Measurements from ENCODE around the gene SCD5. TPM values are rescaled to one million over a fixed set of nuclear protein-coding genes. Genes with fewer than 3 reads are reported as not detected.

The SCD5 gene
- total RNA-seq, 1 donor from 2014 or later: 17.9 TPM

GRCh38 chr4:82694892-82695291 lies 103.7 kb downstream of the SCD5 start:
- no peak for TF ChIP-seq CTCF (IDR thresholded peaks at IDR 0.05; ENCODE audit: insufficient read depth, low read length, poor library complexity, severe bottlenecking)
- no peak overlapping the region for H3K4me3 ChIP-seq (ENCODE audit: low read depth, low read length)
- DNase-seq (ENCODE audit: low read depth): no peak
- H3K36me3 ChIP-seq (ENCODE audit: control insufficient read depth, insufficient read depth, low read length): peaks cover 1% of the 10 kb centered on the region
- no peaks in the 10 kb centered on the region for H3K27me3 ChIP-seq (ENCODE audit: control insufficient read depth, insufficient read depth, low read length)

GRCh38 chr4:82694046-82694445 lies 104.5 kb downstream of the SCD5 start:
- no peaks in the 10 kb centered on the region for H3K27me3 ChIP-seq (ENCODE audit: control insufficient read depth, insufficient read depth, low read length)
- H3K4me3 ChIP-seq (ENCODE audit: low read depth, low read length): no peak overlapping the region
- no peak for TF ChIP-seq CTCF (IDR thresholded peaks at IDR 0.05; ENCODE audit: insufficient read depth, low read length, poor library complexity, severe bottlenecking)
- no peak for DNase-seq (ENCODE audit: low read depth)
- peaks cover 1% of the 10 kb centered on the region for H3K36me3 ChIP-seq (ENCODE audit: control insufficient read depth, insufficient read depth, low read length)

- H3K27me3 ChIP-seq (ENCODE audit: control insufficient read depth, insufficient read depth, low read length): no peaks in the 10 kb centered on the region
- no peak overlapping the region for H3K4me3 ChIP-seq (ENCODE audit: low read depth, low read length)
- no peak for TF ChIP-seq CTCF (IDR thresholded peaks at IDR 0.05; ENCODE audit: insufficient read depth, low read length, poor library complexity, severe bottlenecking)
- DNase-seq (ENCODE audit: low read depth): no peak
- peaks cover 1% of the 10 kb centered on the region for H3K36me3 ChIP-seq (ENCODE audit: control insufficient read depth, insufficient read depth, low read length)
Measured at GRCh38 chr4:82692101-82692780, 106.4 kb downstream of the SCD5 start.

- no peak for TF ChIP-seq CTCF (IDR thresholded peaks at IDR 0.05; ENCODE audit: insufficient read depth, low read length, poor library complexity, severe bottlenecking)
- Histone ChIP-seq H3K36me3 (ENCODE audit: control insufficient read depth, insufficient read depth, low read length) (peaks cover 1% of the 10 kb centered on the region), H3K4me3 (ENCODE audit: low read depth, low read length) (no peak overlapping the region), H3K27me3 (ENCODE audit: control insufficient read depth, insufficient read depth, low read length) (no peaks in the 10 kb centered on the region)
- no peak for DNase-seq (ENCODE audit: low read depth)
Measured at GRCh38 chr4:82691431-82691830, 107.2 kb downstream of the SCD5 start.

DNA sequence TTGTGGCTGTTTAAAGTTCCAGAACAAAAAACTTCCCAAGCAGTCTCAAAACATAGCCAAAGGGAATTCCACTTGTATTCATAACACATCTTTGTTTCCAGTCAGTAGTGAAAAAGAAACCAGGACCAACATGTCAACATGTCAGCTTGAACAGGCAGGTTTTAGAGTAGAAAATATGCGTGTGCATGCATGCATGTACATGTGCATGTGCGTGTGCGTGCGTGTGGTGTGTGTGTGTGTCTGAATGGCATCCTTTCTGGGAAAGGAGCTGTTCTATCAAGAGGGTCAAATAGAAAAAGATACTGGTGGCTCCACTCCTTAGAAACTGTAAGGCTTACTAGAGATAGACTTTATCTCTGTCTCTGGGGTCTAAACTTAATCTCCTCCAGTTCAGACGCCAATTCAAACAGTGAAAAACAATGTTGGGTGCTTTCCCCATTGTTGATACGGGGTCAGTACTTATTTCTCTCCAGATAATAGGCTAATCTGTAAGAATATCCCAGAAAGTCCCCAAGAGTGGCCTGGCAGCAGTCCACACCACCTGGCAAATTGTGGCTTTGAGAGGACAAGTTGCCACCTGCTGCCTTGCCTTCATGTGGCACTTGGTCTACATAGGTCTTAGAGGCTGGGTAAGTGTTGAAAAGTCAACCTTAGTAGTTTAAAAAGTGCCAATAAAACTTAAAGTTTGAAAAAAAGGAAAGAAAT lies 110.4 kb downstream of the SCD5 start:
- Histone ChIP-seq H3K27me3 (ENCODE audit: control insufficient read depth, insufficient read depth, low read length) (no peaks in the 10 kb centered on the region), H3K4me3 (ENCODE audit: low read depth, low read length) (no peak overlapping the region), H3K36me3 (ENCODE audit: control insufficient read depth, insufficient read depth, low read length) (no peaks in the 10 kb centered on the region)
- no peak for TF ChIP-seq CTCF (IDR thresholded peaks at IDR 0.05; ENCODE audit: insufficient read depth, low read length, poor library complexity, severe bottlenecking)
- no peak for DNase-seq (ENCODE audit: low read depth)

All from kidney epithelial cell (primary cell).